Measurements from ENCODE around the gene ARHGAP42.

ARHGAP42 gene

DNA sequence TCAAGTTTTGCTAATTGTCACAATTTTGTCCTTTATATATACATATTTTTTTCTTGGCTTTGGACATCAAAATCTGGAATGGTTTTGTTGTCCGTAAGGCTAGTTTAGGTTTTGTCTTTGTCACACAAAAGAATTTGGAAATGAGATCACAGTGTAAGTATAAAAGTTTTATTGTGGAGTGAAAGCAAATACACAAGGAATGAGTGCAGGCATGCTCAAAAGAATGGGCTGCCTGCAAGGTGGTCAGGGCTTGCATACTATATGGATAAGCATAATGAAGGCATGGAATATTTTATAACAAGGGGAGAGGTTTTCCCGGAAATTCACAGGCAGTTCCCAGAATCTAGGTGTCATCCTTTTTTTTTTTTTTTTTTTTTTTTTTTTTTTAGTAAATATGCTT is 150.2 kb downstream of the ARHGAP42 start:
- H3K27ac ChIP-seq: no peak overlapping the region
- no peak for DNase-seq (ENCODE audit: low read depth, low spot score)
- H3K36me3 ChIP-seq (ENCODE audit: insufficient read depth, low read length): no peaks in the 10 kb centered on the region

DNA sequence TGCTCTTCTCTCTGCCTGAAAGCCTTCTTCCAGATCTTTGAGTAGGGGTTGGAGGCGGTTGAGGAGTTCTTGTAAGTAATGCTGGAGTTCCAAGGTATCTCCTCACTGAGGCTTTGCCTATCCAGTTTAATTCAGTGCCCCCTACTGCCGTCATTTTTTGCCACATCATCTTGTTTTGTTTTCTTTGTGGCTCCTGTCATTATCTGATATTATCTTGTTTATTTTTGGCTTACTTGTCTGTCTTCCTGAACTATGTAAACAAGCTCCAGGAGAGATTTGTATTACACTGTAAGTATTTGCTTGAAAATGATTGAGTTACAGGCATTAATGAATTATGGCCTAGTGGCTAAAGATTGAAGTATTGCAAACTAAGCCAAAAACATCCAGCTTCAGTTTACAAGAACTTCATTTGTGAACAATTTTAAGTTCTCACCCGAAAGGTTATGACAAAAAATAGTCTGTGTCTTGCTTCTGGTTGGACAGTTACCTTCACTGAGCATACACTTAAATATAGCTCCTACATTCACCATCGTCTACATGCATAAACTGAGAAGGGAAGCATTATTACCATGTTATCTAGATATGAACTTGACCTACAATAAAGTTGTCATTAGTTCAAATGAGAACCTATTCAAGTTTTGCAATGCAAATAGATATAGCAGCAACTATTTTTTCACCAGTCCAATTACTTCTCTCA is 154.8 kb downstream of the ARHGAP42 start:
- H3K9me3 ChIP-seq (ENCODE audit: low read depth, low read length): no peaks in the 10 kb centered on the region
- no peak for DNase-seq (ENCODE audit: low read depth, low spot score)
- TF ChIP-seq EZH2 (IDR thresholded peaks at IDR 0.05) (no peak), FOXP2 (optimal IDR thresholded peaks at IDR 0.05; ENCODE audit: control extremely low read depth, extremely low read length, insufficient read depth) (no peak), POLR2AphosphoS5 (IDR thresholded peaks at IDR 0.05; ENCODE audit: borderline replicate concordance, low read depth, low read length) (no peak)
- H3K9ac ChIP-seq (ENCODE audit: insufficient read length): no peak overlapping the region
- H3K36me3 ChIP-seq (ENCODE audit: insufficient read depth, low read length): no peaks in the 10 kb centered on the region
- H3K4me3 ChIP-seq: no peak overlapping the region
- no peak overlapping the region for H3K27ac ChIP-seq

More for the DNA sequence above, 150.2 kb downstream of the ARHGAP42 start:
- no peak overlapping the region for H3K9ac ChIP-seq (ENCODE audit: insufficient read length)
- TF ChIP-seq EZH2 (IDR thresholded peaks at IDR 0.05): no peak
- no peak for TF ChIP-seq FOXP2 (optimal IDR thresholded peaks at IDR 0.05; ENCODE audit: control extremely low read depth, extremely low read length, insufficient read depth)
- no peak for TF ChIP-seq POLR2AphosphoS5 (IDR thresholded peaks at IDR 0.05; ENCODE audit: borderline replicate concordance, low read depth, low read length)
- no peak overlapping the region for H3K4me3 ChIP-seq
- H3K9me3 ChIP-seq (ENCODE audit: low read depth, low read length): no peaks in the 10 kb centered on the region

DNA sequence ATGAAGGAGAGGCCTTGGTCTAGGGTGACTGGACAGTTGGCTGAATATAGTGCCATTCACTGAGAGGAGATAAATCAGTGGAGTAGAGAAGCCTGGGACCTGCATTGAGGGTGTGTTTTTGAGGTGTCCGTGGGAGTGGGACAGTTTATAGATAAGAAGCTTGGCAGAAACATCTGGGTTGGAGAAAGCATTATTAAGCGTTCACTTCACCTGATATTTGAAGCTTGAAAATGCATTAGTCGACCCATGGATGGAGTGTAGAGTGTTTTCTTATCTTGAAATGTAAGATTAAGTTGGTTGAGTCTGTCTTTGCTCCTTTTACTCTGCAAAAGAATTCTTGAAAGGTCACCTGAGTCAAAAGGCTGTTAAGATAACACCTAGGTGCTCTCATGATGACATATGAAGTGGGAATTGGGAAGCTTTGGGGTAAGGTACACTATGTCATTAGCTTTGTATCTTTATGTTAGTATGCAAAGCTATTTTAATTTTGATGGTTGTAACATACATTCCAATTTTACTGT is 160.7 kb downstream of the ARHGAP42 start:
- H3K9me3 ChIP-seq (ENCODE audit: low read depth, low read length): no peaks in the 10 kb centered on the region
- TF ChIP-seq EZH2 (IDR thresholded peaks at IDR 0.05) (no peak), POLR2AphosphoS5 (IDR thresholded peaks at IDR 0.05; ENCODE audit: borderline replicate concordance, low read depth, low read length) (no peak), FOXP2 (optimal IDR thresholded peaks at IDR 0.05; ENCODE audit: control extremely low read depth, extremely low read length, insufficient read depth) (no peak)
- no peak for DNase-seq (ENCODE audit: low read depth, low spot score)
- H3K36me3 ChIP-seq (ENCODE audit: insufficient read depth, low read length): no peaks in the 10 kb centered on the region
- no peak overlapping the region for H3K9ac ChIP-seq (ENCODE audit: insufficient read length)
- H3K4me3 ChIP-seq: no peak overlapping the region
- no peak overlapping the region for H3K27ac ChIP-seq

DNA sequence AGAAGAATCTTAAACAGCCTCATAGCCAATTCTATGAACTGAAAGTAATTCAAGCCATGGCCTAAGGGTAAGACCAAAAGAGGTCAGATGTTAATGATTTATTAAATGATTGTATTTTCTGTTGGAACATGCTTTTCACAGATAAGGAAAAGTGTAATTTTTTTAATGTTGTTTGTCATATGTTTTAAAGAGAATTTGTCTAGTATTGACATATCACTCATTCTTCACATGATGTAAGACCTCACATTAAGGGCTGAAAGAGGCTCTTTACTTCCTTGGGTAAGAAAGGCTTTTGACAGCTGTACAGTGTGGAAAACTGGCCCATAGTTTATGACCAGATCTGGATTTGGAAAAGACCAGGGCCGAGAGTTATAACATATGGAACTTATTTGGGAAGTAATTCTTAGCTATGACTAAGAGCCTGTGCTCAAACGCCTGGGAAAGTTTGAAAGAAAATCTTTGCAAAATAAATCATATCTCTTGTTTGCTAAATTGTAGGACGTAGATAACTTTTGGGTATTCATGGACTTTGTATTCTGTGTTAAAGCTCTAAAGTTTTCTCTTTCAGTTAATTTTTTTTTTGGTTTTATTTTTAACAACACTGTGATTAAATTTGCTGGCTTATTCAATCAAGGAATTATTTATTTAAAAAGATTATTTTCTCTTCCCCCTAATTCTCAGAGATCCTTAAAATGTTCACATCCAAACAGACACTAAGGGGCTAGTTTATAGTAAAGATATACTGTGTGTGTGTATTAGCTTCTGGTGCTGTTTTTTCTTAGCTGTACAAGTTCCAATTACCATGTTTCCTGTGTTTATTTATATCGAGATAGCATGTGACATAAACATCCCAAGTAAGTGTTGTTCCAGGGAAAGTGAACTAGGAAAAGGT is 162.2 kb downstream of the ARHGAP42 start:
- peak overlapping the region; percentile 32 for H3K9ac ChIP-seq (ENCODE audit: insufficient read length)
- H3K9me3 ChIP-seq (ENCODE audit: low read depth, low read length): no peaks in the 10 kb centered on the region
- DNase-seq (ENCODE audit: low read depth, low spot score): no peak
- TF ChIP-seq POLR2AphosphoS5 (IDR thresholded peaks at IDR 0.05; ENCODE audit: borderline replicate concordance, low read depth, low read length): no peak
- TF ChIP-seq FOXP2 (optimal IDR thresholded peaks at IDR 0.05; ENCODE audit: control extremely low read depth, extremely low read length, insufficient read depth): no peak
- no peak for TF ChIP-seq EZH2 (IDR thresholded peaks at IDR 0.05)
- H3K4me3 ChIP-seq: 0 out of 2 replicates have a peak overlapping the region, but pooled peaks have one; percentile 15
- no peaks in the 10 kb centered on the region for H3K36me3 ChIP-seq (ENCODE audit: insufficient read depth, low read length)
- H3K27ac ChIP-seq: no peak overlapping the region

DNA sequence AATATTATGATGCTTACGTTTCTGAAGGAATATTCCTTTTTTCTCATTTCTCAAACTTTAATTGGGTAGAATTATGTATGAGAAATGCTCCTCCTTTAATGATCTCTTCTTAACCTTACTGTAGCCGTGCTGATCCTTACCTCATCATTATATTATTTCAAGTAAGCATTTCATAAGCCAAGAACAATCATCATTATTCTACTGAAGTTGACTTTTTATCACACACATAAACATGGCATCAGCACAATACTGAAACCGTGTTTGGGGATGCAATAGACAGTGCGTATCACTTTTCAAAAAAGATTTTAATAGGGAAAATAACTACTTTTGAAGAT is 162.8 kb downstream of the ARHGAP42 start:
- no peak overlapping the region for H3K4me3 ChIP-seq
- DNase-seq (ENCODE audit: low read depth, low spot score): no peak
- H3K27ac ChIP-seq: no peak overlapping the region
- no peak overlapping the region for H3K9ac ChIP-seq (ENCODE audit: insufficient read length)
- no peaks in the 10 kb centered on the region for H3K9me3 ChIP-seq (ENCODE audit: low read depth, low read length)
- no peaks in the 10 kb centered on the region for H3K36me3 ChIP-seq (ENCODE audit: insufficient read depth, low read length)
- TF ChIP-seq EZH2 (IDR thresholded peaks at IDR 0.05): no peak
- no peak for TF ChIP-seq POLR2AphosphoS5 (IDR thresholded peaks at IDR 0.05; ENCODE audit: borderline replicate concordance, low read depth, low read length)
- no peak for TF ChIP-seq FOXP2 (optimal IDR thresholded peaks at IDR 0.05; ENCODE audit: control extremely low read depth, extremely low read length, insufficient read depth)

DNA sequence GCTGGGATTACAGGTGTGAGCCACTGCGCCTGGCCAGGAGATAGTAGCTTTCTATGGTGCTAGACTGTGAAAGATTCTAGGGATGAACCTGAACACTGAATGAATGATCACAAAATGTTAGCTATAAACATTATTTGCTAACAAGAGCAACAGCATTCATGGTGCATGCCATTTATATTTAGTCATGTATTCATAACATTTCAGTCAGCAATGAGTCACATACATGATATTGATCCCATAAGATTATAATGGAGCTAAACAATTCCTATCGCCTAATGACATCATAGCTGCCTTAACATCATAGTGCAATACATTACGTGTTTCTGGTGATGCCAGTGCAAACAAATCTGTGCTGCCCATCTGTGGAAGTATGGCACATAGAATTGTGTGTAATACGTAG is 164.1 kb downstream of the ARHGAP42 start:
- no peak for DNase-seq (ENCODE audit: low read depth, low spot score)

DNA sequence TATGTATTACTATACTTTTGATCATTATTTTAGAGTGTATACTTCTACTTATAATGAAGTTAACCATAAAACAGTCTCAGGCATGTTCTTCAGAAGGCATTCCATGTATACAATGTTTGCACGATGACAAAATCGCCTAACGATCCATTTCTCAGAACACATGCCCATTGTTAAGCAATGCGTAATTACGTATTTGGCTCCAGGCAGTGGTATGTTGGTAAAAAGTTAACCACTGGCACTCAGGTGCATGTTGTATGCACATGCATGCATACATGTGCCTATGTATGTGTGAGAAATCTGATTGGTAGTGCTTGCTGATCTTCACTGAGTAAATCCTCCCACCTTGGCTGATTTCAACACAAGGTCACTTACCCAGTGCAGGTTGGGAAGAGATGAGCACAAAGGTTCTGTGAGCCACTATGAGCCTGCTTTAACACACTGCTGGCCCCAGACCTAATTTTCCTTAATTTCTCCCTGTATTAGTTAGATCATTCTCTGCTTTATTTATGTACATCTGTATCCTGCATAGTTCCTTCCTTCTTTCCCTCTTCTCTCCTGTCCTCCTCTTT is 164.6 kb downstream of the ARHGAP42 start:
- H3K9ac ChIP-seq (ENCODE audit: insufficient read length): no peak overlapping the region
- H3K27ac ChIP-seq: no peak overlapping the region
- no peak for TF ChIP-seq FOXP2 (optimal IDR thresholded peaks at IDR 0.05; ENCODE audit: control extremely low read depth, extremely low read length, insufficient read depth)
- no peak for TF ChIP-seq EZH2 (IDR thresholded peaks at IDR 0.05)
- TF ChIP-seq POLR2AphosphoS5 (IDR thresholded peaks at IDR 0.05; ENCODE audit: borderline replicate concordance, low read depth, low read length): no peak
- no peak overlapping the region for H3K4me3 ChIP-seq
- no peaks in the 10 kb centered on the region for H3K36me3 ChIP-seq (ENCODE audit: insufficient read depth, low read length)
- H3K9me3 ChIP-seq (ENCODE audit: low read depth, low read length): no peaks in the 10 kb centered on the region
- no peak for DNase-seq (ENCODE audit: low read depth, low spot score)

More for the DNA sequence above, 164.1 kb downstream of the ARHGAP42 start:
- Histone ChIP-seq H3K27ac (no peak overlapping the region), H3K9me3 (ENCODE audit: low read depth, low read length) (no peaks in the 10 kb centered on the region), H3K36me3 (ENCODE audit: insufficient read depth, low read length) (no peaks in the 10 kb centered on the region), H3K4me3 (no peak overlapping the region), H3K9ac (ENCODE audit: insufficient read length) (no peak overlapping the region)
- TF ChIP-seq EZH2 (IDR thresholded peaks at IDR 0.05) (no peak), POLR2AphosphoS5 (IDR thresholded peaks at IDR 0.05; ENCODE audit: borderline replicate concordance, low read depth, low read length) (no peak), FOXP2 (optimal IDR thresholded peaks at IDR 0.05; ENCODE audit: control extremely low read depth, extremely low read length, insufficient read depth) (no peak)

Data from SK-N-MC (cell line).